G401 (cell line): ENCODE data around the gene CLCA1. TPM values are rescaled to one million over a fixed set of nuclear protein-coding genes. Genes with fewer than 3 reads are reported as not detected.

Source experiments
- DNase-seq: peaks from one replicate; pipeline ENCODE4 v3.0.0-alpha.2; 2015; ENCODE audit warnings: low spot score
- in situ Hi-C: cut with HindIII; loops from 2 replicates; pipeline ENCODE4 v1.10.0; 2016; ENCODE audit warnings: low sequenced_read_pairs, mixed read lengths
- total RNA-seq: library from RNA; depleted of rRNA; stranded (reverse); fragments of >200 nt; shearing (Covaris generic); gene quantifications from 2 replicates; pipeline ENCODE4 v1.2.3, GENCODE V29; 2014; rRNA removed

Gene CLCA1
- total RNA-seq, 1 experiment from 2014 or later: not detected

GRCh38 chr1:86527306-86527705 is 58.6 kb downstream of the CLCA1 start:
- in situ Hi-C loops: no loop called here
- DNase-seq: no peak

- in situ Hi-C loops: no loop called here
- no peak for DNase-seq
Measured at GRCh38 chr1:86530211-86530845, 61.6 kb downstream of the CLCA1 start.

- in situ Hi-C loops: no loop called here
- DNase-seq: no peak
Measured at GRCh38 chr1:86537928-86538695, 69.4 kb downstream of the CLCA1 start.

GRCh38 chr1:86538775-86539174 is 70.0 kb downstream of the CLCA1 start:
- in situ Hi-C loops: no loop called here
- no peak for DNase-seq

GRCh38 chr1:86541859-86542258 is 73.1 kb downstream of the CLCA1 start:
- in situ Hi-C loops: no loop called here
- DNase-seq: no peak

- DNase-seq: no peak
- in situ Hi-C loops: no loop called here
Measured at GRCh38 chr1:86542631-86543030, 73.9 kb downstream of the CLCA1 start.

GRCh38 chr1:86546787-86547221 is 78.1 kb downstream of the CLCA1 start, which contains the start of gene CLCA4:
Gene CLCA4 (plus strand): TSS chr1:86547078. CDS start chr1:86547120, 42 bp downstream.
- DNase-seq: no peak
- in situ Hi-C loops: no loop called here

GRCh38 chr1:86548839-86549238 is 80.1 kb downstream of the CLCA1 start:
- no peak for DNase-seq
- in situ Hi-C loops: no loop called here

Other genes with a start within 250 kb of the CLCA1 start
- gene ODF2L, start 72.6 kb upstream of the CLCA1 start, total RNA-seq: 15.3 and 24.9 TPM in 2 replicates
- gene CLCA2, start 44.8 kb upstream of the CLCA1 start, total RNA-seq: 0.81 TPM in 1 of 2 replicates, not detected in the other
- not detected in 2 replicates for gene CLCA4, start 78.2 kb downstream of the CLCA1 start, total RNA-seq
- 8.7 and 21.7 TPM in 2 replicates for gene SH3GLB1, start 235.6 kb downstream of the CLCA1 start, total RNA-seq